HG03460 (cell line): ENCODE results near the gene RPS6KB2.

Experiments
- ATAC-seq: cut with Tn5 transposase; IDR thresholded peaks from one replicate; pipeline ENCODE4 v1.9.1; 2021; ENCODE audit not compliant: unreplicated experiment

RPS6KB2 gene

GRCh38 chr11:67410369-67410831, 17.9 kb upstream of the RPS6KB2 start:
- no peak for ATAC-seq

- no peak for ATAC-seq
Measured at GRCh38 chr11:67410984-67411784, 17.1 kb upstream of the RPS6KB2 start.

- ATAC-seq, result no peak
Measured at GRCh38 chr11:67411785-67412152, 16.5 kb upstream of the RPS6KB2 start.

DNA sequence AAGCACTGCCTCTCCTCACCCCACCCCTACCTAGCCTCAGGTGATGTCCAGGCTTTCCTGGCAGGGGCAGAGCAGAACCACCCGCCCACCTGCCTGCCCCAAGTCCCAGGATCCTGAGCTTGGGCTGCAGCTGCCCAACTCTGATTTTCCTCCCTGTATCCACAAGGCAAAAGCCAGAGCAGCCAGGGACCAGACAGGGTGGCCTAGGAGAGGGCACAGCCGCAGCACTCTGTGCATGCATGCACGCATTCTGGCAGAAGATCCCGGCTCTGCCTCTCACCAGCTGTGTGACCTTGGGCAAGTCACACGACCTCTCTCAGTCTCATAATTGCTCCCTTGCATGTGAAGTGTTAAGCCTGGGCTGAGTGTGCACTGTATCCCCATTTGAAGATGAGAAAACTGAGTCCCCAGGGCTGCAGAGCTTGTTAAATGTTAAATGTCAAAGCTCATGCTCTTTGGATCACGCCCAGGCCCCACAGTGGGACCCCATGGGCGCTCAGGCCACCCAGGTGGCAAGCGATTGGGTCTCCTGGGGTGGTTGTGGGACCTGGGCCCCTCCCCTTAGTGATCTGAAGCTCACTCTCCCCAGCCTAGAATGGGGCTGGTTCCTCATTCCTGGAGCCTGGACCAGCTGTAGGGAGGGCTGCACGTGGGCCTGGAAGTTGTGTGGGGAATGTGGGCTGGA, 15.7 kb upstream of the RPS6KB2 start:
- ATAC-seq, result no peak

DNA sequence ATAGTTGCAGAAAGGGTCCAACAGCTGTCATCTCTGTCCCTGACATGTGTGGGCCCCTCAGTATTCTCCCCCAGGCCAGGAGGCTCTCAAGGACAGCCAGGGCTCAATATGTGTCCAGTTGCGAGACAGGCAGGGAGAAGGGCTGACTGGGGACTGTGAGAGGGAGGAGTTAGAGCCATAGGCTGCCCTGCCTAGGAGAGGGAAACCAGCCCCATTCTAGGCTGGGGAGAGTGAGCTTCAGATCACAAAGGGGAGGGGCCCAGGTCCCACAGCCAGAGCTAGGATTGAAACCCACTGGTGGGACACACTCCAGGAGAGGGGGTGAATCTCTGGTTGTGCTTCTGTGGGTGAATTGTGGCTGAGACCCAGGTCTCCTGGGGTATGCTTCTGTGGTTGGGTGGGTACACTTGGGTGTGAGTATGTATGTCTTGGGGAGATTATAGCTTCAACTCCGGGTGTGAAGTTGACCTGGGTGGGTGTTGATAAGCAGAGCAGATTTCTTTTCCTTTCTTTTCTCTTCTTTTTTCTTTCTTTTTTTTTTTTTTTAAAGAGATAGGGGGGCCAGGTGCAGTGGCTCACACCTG, 14.9 kb upstream of the RPS6KB2 start:
- no peak for ATAC-seq

DNA sequence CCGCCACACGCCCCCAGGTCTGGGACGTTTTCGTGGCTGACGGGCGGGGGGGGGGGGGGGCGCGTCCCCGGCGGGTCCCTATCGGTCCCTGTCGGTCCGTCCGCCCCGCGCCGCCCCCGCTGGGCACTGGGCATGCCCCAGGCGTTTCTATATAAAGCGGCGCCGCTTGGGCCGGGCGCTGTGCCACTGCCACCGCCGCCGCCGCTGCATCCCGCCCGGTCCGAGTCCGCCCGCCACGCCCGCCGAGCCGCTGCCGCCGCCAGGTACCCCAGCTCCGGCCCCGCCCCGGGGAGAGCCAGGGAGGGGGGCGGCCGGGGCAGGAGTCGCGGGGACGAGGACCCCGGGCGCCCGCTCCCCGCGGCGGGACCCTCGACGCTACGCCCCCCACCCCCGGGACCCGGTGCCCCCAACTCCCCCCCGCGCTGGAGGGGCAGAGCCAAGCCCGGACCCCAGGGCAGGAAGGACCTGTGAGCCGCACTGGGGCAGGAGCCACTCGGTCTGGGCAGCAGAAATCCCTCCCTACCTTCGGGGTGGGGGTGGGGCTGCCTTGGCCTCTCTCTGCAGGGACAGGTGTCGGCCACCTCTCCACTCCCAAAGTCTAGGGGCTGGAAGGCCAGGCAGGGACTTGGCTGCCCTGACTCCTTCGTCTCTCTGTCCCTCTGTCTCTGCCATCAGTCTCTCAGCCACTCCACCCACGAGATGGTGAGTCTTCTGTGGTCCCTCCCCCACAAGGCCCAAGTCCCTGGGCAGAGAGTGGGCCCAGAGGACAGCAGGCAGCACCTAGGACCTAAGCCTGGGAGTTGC, 12.6 kb upstream of the RPS6KB2 start, which contains the start of gene CARNS1:
Gene CARNS1 (plus strand): TSS at position 178 of the 804 bp plus-strand sequence. CDS start 522 bp downstream, at position 700.
- ATAC-seq, result no peak

DNA sequence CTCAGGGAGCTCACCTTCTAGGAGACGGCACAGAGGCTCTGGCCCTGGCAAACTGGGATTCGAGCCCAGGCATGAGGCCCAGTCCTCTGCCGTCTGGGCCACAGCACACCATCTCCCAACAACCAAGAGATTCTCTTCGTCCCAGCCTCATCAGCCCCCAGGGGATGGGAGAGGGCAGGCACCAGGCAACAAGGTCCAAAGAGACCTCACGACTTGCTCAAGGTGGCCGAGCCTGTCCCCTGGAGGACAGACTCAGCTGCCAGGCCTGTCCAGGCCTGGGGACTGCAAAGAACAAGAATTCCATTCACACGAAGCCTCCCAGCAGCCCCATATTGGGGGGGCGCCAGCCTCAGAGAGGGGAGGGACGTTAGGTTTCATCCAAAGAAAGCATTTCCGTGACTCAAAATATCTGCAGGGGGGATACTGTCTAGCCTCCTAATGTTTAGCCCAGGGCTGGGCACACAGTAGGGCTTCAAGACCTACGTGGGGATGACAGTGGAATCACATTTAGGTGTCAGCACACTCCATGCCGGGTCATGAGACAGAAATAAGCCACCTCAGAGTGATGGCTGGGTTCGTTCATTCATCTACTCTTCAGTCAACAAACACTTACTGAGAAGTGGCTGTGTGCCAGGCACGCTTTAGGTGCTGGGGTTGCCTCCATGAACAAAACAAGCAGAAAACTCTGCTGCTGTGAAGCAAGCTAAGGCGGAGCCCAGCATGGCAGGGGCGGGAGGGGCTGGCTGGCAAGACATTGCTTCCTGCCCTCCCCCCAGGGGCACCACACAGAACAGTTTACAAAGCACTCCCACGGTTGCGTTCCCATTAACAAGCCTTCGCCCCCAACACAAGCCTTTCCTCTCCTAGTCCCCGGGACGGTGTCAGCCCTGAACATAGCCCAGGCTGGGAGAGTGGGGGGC, 11.6 kb upstream of the RPS6KB2 start:
- no peak for ATAC-seq

DNA sequence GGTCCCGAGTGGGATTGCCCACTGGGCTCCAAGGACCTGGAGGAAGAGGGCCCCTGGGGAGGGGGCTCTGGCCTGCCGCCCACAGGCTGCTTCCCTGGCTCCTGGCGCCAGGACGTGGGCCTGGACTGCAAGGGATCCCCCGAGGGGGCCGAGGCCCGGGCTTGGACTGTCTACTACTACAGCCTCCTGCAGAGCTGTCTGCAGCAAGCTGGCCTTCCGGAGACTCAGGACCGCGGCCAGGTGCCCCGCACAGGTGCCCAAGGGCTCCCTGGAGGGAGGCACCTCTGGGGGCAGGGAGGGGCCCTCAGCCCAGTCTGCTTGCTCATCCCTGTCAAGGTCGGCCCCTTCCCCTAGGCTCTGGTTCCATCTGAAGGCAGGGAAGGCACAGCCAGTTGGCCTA, 10.9 kb upstream of the RPS6KB2 start:
- no peak for ATAC-seq

GRCh38 chr11:67418476-67419281, 9.6 kb upstream of the RPS6KB2 start:
- no peak for ATAC-seq

GRCh38 chr11:67419325-67420049, 8.8 kb upstream of the RPS6KB2 start:
- ATAC-seq, result no peak

GRCh38 chr11:67420147-67420645, 8.1 kb upstream of the RPS6KB2 start:
- ATAC-seq, result no peak

GRCh38 chr11:67420646-67421429, 7.5 kb upstream of the RPS6KB2 start:
- peak; percentile 92 for ATAC-seq

DNA sequence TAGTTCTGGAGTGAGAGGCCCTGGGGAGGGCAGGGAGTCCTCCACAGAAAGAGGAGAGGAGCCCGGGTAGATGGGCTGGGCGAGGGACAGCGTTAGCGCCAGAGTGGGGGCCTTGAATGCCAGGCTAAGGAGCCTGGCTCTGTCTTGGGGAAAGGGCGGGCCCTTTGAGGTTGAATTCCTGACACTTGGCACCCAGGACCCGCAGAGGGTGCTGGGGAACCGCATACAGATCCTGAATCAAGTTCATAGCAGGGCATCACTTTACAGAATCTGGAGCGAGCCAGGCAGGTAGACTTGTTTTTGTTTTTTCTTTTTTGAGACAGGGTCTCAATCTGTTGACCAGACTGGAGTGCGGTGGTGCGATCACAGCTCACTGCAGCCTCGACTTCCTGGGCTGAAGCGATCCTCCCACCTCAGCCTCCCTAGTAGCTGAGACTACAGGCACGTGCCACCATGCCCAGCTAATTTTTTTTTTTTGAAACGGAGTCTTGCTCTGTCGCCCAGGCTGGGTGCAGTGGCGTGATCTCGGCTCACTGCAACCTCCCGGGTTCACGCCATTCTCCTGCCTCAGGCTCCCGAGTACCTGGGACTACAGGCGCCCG, 6.8 kb upstream of the RPS6KB2 start:
- ATAC-seq, result no peak

- ATAC-seq, result no peak
Measured at GRCh38 chr11:67422891-67423290, 5.4 kb upstream of the RPS6KB2 start.

- no peak for ATAC-seq
Measured at GRCh38 chr11:67423466-67423865, 4.8 kb upstream of the RPS6KB2 start.

DNA sequence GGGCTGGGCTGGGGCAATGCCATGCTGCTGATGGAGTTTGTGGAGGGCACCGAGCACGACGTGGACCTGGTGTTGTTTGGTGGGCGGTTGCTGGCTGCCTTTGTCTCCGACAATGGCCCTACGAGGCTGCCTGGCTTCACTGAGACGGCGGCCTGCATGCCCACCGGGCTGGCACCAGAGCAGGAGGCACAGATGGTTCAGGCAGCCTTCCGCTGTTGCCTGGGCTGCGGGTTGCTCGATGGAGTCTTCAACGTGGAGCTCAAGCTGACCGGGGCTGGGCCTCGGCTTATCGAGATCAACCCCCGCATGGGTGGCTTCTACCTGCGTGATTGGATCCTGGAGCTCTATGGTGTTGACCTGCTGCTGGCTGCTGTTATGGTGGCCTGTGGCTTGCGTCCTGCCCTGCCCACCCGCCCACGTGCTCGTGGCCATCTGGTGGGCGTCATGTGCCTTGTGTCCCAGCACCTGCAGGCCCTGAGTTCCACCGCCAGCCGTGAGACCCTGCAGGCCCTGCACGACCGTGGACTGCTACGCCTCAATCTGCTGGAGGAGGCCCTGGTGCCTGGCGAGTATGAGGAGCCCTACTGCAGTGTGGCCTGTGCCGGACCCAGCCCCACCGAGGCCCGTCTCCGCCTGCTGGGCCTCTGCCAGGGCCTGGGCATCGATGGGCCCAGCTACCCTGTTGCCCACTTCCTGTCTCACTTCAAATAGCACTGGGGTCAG, 4.2 kb upstream of the RPS6KB2 start:
- no peak for ATAC-seq
